Right atrium auricular region (tissue), 2 donors: ENCODE data around the gene LRCH1. TPM values are rescaled to one million over a fixed set of nuclear protein-coding genes. Genes with fewer than 3 reads are reported as not detected.

Experiments used
- DNase-seq: peaks from one replicate; pipeline ENCODE4 v3.0.0-alpha.2; 2019; ENCODE audit warnings: low spot score
- H3K27ac ChIP-seq, 2 donors: fragments of 200-600 bp; sonication (generic); 1 replicate in 1 of 2; 2 replicates in 1 of 2; pipeline ENCODE4 v1.5.1; 2016 to 2019
- H3K27me3 ChIP-seq, 2 donors: fragments of 200-600 bp; sonication (generic); one replicate each; pipeline versions ENCODE4 v1.5.1 to v1.6.0; 2017 to 2019
- H3K36me3 ChIP-seq: fragments of 200-600 bp; sonication (generic); one replicate; pipeline ENCODE4 v1.5.1; 2016
- H3K4me1 ChIP-seq, 2 donors: fragments of 200-600 bp; sonication (generic); one replicate each; pipeline versions ENCODE4 v1.5.1 to v1.6.0; 2017 to 2019
- H3K4me3 ChIP-seq, 2 donors: fragments of 200-600 bp; sonication (generic); 1 replicate in 1 of 2; 2 replicates in 1 of 2; pipeline ENCODE4 v1.5.1; 2017 to 2019; ENCODE audit warnings: mild to moderate bottlenecking in 1 of 2, moderate library complexity in 1 of 2
- H3K9me3 ChIP-seq, 2 donors: fragments of 200-600 bp; sonication (generic); one replicate each; pipeline ENCODE4 v1.5.1; 2019
- CTCF ChIP-seq, 2 donors: fragments of 200-600 bp; sonication (generic); IDR thresholded peaks; one replicate each; pipeline ENCODE4 v1.5.1; 2019; ENCODE audit warnings: antibody characterized with exemption in 2 of 2
- total RNA-seq, 2 donors: library from RNA; depleted of rRNA; stranded (reverse); fragments of >200 nt; gene quantifications; one replicate each; pipeline ENCODE4 v1.1.0, GENCODE V29; 2016

Gene LRCH1
- total RNA-seq, 2 donors from 2014 or later, result 6.9 to 10.9 TPM

- Histone ChIP-seq H3K9me3 (no peaks in the 10 kb centered on the region), H3K27ac (no peak overlapping the region), H3K27me3 (no peaks in the 10 kb centered on the region), H3K4me1 (peaks cover 2 to 47% of the 10 kb centered on the region in 2 donors), H3K36me3 (no peaks in the 10 kb centered on the region), H3K4me3 (no peak overlapping the region)
- no peak for DNase-seq
- TF ChIP-seq CTCF (IDR thresholded peaks at IDR 0.05), result no peak
Observed at GRCh38 chr13:46565808-46566750, 13.1 kb downstream of the LRCH1 start.

DNA sequence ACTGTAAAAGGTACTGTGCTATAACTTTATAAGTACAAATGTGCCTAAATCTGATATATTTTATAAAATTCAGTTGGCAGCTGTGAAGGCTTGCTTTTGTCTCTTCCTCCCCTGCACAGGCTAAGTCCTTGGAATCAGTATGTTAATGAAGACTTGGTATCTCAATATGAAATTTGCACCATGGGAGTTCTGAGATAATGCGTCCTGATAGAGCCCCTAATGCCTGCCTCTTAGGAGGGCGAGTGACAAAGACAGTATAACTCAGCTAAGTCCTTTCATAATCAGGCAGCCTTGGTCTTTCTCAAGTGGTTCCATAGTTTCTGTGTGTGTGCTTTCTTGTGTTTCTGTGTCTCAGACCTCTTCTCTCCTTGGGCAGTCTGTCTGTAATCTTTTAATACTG is 14.7 kb downstream of the LRCH1 start:
- no peak for DNase-seq
- Histone ChIP-seq H3K4me1 (peaks cover 2 to 58% of the 10 kb centered on the region in 2 donors), H3K36me3 (no peaks in the 10 kb centered on the region), H3K9me3 (no peaks in the 10 kb centered on the region), H3K27ac (no peak overlapping the region), H3K4me3 (no peak overlapping the region), H3K27me3 (no peaks in the 10 kb centered on the region)
- TF ChIP-seq CTCF (IDR thresholded peaks at IDR 0.05), result no peak

GRCh38 chr13:46569456-46569855 is 16.5 kb downstream of the LRCH1 start:
- no peak for DNase-seq
- peaks cover 2 to 50% of the 10 kb centered on the region in 2 donors for H3K4me1 ChIP-seq
- H3K27ac ChIP-seq, result no peak overlapping the region
- no peak for TF ChIP-seq CTCF (IDR thresholded peaks at IDR 0.05)
- H3K27me3 ChIP-seq, result no peaks in the 10 kb centered on the region
- no peaks in the 10 kb centered on the region for H3K9me3 ChIP-seq
- no peaks in the 10 kb centered on the region for H3K36me3 ChIP-seq
- H3K4me3 ChIP-seq, result no peak overlapping the region

GRCh38 chr13:46570273-46570672 is 17.3 kb downstream of the LRCH1 start:
- no peaks in the 10 kb centered on the region for H3K27me3 ChIP-seq
- peaks cover 2 to 51% of the 10 kb centered on the region in 2 donors for H3K4me1 ChIP-seq
- no peaks in the 10 kb centered on the region for H3K36me3 ChIP-seq
- DNase-seq, result no peak
- H3K27ac ChIP-seq, result no peak overlapping the region
- H3K9me3 ChIP-seq, result no peaks in the 10 kb centered on the region
- TF ChIP-seq CTCF (IDR thresholded peaks at IDR 0.05), result no peak
- H3K4me3 ChIP-seq, result no peak overlapping the region

GRCh38 chr13:46571189-46571908 is 18.4 kb downstream of the LRCH1 start:
- H3K27ac ChIP-seq, result peak overlapping the region; percentile 29 to 49
- H3K4me3 ChIP-seq, result no peak overlapping the region

More at GRCh38 chr13:46571189-46571908, 18.4 kb downstream of the LRCH1 start:
- Histone ChIP-seq H3K9me3 (no peaks in the 10 kb centered on the region), H3K36me3 (no peaks in the 10 kb centered on the region), H3K27me3 (no peaks in the 10 kb centered on the region), H3K4me1 (peaks cover 2 to 54% of the 10 kb centered on the region in 2 donors)
- TF ChIP-seq CTCF (IDR thresholded peaks at IDR 0.05), result no peak
- DNase-seq, result no peak
